ENCODE results near the gene SEMA3F.
"Not testable (repeated sequence)": the region's sequence is repeated elsewhere in the genome, so short reads cannot be mapped to it uniquely, and the experiment has no call there.

The SEMA3F gene

DNA sequence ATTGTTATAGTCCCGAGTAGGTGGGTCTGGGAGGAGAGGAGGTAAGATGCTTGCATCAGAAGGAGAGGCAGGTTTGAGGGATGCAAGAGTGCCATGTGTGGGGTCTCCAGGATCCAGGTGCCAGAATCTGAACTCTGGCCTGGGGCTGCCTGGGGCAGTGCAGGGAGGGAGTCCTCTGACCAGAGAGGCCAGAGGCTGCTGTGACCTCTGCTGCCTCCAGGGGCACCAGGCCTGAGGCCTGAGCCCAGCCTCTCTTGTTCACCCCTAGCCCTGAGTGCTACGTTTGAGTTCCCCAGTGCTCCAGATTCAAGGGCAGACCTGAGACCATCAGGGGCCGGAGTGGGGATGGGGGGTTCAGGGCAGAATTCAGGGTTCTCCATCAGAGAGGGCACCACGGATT lies 57.4 kb downstream of the SEMA3F start:
- DNase-seq (no peak), ATAC-seq (no peak)

DNA sequence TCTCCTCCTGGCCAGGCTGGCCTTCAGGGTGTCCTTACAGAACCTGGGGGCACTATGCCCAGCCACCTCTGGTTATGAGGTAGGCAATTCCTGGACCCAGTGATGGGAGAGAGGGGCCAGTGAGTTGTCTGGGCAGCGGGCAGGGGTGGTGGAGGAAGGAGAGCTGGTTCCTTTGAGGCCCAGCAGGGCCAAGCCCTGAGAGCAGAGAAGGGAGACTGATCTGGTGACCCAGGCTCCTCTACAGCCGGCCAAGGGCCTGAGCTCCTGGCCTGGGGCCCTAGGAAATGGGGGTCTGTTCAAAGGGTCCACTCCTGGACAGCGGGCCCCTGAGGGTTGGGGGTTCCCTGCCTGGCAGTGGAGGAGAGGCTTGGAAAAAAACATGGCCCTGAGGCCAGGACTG lies 57.8 kb downstream of the SEMA3F start:
- ATAC-seq (no peak), DNase-seq (no peak)

DNA sequence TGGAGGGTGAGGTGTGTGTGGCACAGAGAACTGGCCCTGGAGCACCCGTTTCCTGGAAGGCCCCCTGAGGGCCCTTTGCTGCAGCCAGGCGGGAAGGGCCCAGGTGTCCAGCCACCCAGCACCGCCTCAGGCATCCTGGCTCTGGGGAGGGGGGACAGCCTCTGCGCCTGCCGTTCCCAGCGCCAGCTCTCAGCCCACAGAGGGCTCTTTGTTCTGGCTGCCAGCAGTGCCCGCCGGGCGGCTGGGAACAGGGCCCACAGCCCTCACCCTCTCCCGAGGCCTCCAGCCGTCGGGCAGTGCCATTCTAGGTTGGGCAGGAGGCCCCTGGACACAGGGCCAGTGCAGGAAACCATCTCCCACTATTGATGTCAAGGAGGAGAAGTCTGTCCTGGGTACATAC lies 58.2 kb downstream of the SEMA3F start:
- DNase-seq (no peak), ATAC-seq (no peak)

DNA sequence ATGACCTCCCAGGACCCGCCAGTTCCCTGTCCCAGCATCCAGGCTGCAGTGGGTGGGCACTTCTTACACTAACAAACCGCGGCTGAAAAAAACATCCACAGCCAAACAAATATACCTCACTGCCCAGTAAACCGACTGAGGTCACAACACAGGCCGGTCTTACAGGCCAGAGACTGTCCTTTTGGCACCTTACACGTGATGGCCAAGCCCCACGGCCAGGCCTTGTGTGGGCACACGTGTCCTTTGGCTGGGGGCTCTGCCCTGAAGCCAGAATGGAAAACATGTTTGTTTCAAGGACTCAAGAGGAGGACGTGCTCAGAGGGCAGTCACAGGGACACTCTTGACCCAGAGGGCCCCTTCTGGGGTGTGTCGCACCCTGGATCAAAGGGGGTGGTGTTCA lies 59.7 kb downstream of the SEMA3F start:
- DNase-seq: no peak
- no peak for ATAC-seq

- no peak for DNase-seq
- ATAC-seq: no peak
Observed at GRCh38 chr3:50215529-50215928, 60.4 kb downstream of the SEMA3F start.

GRCh38 chr3:50217681-50218080 lies 62.6 kb downstream of the SEMA3F start:
- DNase-seq: no peak
- no peak for ATAC-seq

GRCh38 chr3:50218448-50218847 lies 63.3 kb downstream of the SEMA3F start:
- no peak for DNase-seq
- no peak for ATAC-seq

DNA sequence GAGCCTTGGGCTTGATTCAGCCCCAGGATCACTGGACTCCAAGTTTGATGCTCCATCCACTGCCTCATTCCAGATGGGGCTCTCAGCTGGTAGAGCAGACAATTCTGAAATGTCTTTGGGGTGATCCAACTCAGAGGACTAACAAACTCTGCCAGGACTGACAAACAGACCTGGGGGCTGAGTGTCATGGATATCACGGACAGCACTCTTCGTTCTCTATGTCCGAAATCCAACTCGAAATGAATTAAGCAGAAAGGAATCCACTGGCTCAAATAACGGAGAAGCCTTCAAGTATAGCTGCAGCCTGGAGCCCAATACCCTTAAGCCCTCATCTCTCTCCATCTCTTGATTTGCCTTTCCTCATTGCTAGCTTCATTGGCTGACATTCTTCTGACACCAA lies 64.2 kb downstream of the SEMA3F start:
- DNase-seq: no peak
- ATAC-seq: no peak

DNA sequence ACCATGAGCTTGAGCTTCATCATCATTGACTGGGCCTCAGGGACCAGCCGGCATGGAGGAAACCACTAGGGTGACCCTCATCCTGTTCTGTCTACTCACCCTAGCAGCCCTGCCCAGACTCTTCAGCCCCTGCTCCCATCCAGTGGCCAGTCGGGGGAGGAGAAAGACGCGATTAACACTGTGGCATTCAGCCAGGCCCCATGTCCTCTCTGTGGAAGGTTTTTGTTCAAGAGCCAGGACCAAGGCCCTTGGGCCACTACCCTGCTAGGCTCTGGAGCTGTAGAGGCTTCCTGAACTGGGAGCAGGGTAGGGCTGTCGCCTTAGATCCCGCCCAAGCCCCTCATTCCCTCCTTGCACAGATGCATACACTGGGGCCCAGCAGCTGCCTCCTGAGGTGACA lies 65.0 kb downstream of the SEMA3F start:
- DNase-seq (no peak), ATAC-seq (no peak)

- ATAC-seq: no peak
Observed at GRCh38 chr3:50221051-50221410, 65.9 kb downstream of the SEMA3F start.

GRCh38 chr3:50221411-50222168 lies 66.5 kb downstream of the SEMA3F start:
- ATAC-seq (no peak), DNase-seq (no peak)

More at GRCh38 chr3:50221051-50221410, 65.9 kb downstream of the SEMA3F start:
- DNase-seq: no peak

GRCh38 chr3:50222169-50222528 lies 67.0 kb downstream of the SEMA3F start:
- DNase-seq (no peak), ATAC-seq (no peak)

DNA sequence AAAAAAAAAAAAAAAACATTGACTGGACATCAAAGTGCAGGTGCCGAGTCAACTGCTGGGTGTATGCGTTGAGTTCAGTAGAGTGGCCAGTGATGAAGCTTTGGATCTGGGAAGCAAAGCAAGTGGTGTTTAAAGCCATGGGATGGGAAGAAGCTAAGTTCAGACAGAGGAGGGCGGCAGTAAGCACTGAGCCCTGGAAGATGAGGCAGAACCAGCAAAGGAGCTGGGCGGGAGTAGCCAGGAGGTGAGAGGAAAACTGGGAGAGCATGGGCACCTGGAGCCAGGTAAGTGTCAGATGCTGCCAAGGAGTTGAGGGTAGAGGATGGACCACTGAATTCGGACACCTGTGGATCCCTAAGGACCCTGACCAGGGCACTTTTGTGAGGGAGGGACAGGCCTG lies 69.5 kb downstream of the SEMA3F start:
- DNase-seq (no peak), ATAC-seq (no peak)

DNA sequence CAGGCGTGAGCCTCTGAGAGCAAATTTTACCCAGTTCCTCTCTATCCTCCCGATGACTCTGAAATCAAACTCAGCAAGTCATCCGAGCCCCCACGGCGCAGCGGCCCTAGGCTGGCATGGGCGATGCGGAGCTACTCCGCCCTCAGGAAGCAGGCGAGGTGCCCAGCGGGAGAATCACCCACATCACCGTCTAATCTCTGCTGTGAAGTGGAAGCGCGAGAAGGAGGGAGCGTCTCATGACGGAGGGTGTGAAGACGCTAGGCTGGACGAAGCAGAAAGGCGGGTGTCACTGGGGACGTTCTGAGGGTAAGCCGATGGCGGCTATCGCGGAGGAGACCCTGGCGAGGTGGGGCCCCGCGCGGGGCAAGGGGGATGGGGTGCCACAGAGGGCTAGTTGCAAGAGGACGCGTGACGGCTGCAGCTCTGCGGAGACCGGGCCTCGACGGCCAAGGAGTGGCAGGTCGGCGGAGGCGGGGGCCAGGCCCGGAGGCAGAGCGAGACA lies 71.8 kb downstream of the SEMA3F start:
- ATAC-seq: peak; percentile 24

GRCh38 chr3:50227390-50228183 lies 72.5 kb downstream of the SEMA3F start:
- peak; percentile 87 for ATAC-seq
- peak; percentile 94 for DNase-seq

More for the DNA sequence above, 71.8 kb downstream of the SEMA3F start:
- no peak for DNase-seq

- not testable (repeated sequence) for DNase-seq, ATAC-seq
Observed at GRCh38 chr3:50228184-50228763, 73.2 kb downstream of the SEMA3F start.

GRCh38 chr3:50229490-50229889 lies 74.4 kb downstream of the SEMA3F start:
- ATAC-seq: no peak

GRCh38 chr3:50230104-50230793 lies 75.1 kb downstream of the SEMA3F start:
- ATAC-seq (no peak), DNase-seq (no peak)

More at GRCh38 chr3:50229490-50229889, 74.4 kb downstream of the SEMA3F start:
- no peak for DNase-seq

DNA sequence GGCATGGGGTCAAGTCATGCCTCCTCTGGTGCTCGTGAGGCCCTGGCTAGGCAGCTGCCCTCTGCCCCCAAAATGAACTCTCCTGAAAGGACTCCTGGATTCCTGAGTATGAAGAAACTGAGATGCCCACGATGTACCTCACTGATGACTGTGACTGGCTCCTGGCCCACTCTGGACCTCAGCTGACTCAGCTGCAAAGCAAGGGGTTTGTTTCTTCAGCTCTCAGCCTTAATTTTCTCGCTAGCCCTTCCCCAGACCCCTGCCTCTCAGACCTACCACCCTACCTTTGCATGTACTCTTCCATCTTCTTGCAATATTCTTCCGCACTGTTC lies 75.6 kb downstream of the SEMA3F start:
- ATAC-seq (no peak), DNase-seq (no peak)

GRCh38 chr3:50231581-50231980 lies 76.5 kb downstream of the SEMA3F start:
- DNase-seq: no peak

DNA sequence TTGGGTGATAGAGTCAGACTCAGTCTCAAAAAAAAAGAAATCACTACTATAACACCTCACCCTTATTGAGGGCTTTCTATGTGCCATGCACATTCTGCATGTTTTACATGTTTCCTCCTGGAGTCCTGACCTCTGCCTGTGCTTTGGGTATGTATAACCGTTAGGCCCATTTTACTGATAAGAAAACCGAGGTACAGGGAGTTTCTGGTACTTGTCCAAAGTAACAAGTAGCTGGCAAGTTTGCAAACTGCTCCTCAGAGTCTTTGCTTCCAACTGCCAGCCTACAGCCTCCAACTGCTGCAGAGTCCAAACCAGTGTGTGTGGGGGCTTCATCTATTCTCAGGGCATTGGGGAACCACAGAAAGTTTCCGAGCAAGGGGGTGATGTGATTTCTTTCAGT lies 77.2 kb downstream of the SEMA3F start:
- DNase-seq (no peak), ATAC-seq (no peak)

More at GRCh38 chr3:50231581-50231980, 76.5 kb downstream of the SEMA3F start:
- no peak for ATAC-seq

GRCh38 chr3:50233176-50233575 lies 78.1 kb downstream of the SEMA3F start:
- ATAC-seq: no peak

More at GRCh38 chr3:50233176-50233575, 78.1 kb downstream of the SEMA3F start:
- DNase-seq: no peak
